Forelimb muscle (tissue), 1 donor: ENCODE data around the gene ZNF717. TPM values are rescaled to one million over a fixed set of nuclear protein-coding genes. Genes with fewer than 3 reads are reported as not detected.
"Not testable (repeated sequence)": the region's sequence is repeated elsewhere in the genome, so short reads cannot be mapped to it uniquely, and the experiment has no call there.

ENCODE experiments used
- DNase-seq: peaks from one replicate; pipeline ENCODE4 v3.0.0-alpha.2; 2013; ENCODE audit warnings: low read depth
- polyA plus RNA-seq: library from polyadenylated mRNA; unstranded; fragments of 120-200 nt; gene quantifications from one replicate; pipeline ENCODE4 v1.2.1, GENCODE V29; 2013; ENCODE audit not compliant: insufficient read length

The ZNF717 gene
- 7.8 TPM for polyA plus RNA-seq

DNA sequence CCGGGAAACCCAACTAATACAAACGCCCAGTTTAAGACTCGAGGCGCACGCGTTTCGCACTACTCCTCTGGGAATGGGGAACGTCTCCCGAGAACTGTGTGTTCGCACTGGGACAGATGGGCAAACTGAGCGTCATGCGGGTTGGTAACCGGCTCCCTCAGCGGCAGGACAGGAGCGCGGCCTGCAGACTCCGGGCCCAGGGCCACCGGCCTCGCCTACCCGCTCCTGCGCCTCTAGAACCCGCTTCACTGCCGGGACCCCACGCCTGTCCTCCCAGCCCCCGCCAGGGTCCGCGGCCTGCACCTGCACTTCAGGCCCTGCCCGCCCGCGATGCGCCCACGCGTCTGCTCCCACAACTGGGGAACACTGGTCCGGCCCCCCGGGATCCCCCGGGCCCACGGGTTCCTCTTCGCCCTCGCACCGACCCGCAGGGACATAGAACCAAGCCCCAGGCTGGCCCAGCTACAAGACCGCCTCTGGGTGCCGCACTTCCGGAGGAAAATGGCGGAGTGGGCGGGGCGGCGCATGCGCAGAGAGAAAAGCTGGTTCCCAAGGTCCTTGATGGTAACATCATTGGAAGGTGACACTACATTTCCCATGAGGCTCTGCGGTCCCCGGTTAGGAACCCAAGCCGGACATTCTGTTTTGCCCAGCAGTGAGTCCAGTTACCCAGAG, at the start of gene ZNF717:
TSS of gene ZNF717 (minus strand) at position 469 of the 675 bp plus-strand sequence. CDS start 2,187 bp downstream, outside the sequence.
- DNase-seq = peak; percentile 34

DNA sequence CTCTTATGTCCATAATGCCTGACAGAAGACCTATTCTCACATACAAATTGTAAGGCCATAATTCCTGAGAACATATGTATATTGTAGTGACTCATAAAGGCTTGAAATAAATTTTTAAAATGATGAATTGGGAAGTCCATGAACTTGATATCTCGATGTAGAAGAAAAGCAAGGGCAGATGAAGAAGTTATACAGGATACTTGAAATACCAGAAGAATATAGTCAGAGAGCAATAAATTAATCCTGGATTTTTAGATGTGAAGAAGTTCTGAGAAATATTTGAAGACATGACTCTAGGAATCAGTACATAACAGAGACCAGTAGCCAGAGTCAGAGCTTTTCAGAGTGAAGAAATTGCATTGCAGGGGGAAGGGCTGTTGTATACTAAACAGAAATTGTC, 45.7 kb upstream of the ZNF717 start:
- not testable (repeated sequence) for DNase-seq

DNA sequence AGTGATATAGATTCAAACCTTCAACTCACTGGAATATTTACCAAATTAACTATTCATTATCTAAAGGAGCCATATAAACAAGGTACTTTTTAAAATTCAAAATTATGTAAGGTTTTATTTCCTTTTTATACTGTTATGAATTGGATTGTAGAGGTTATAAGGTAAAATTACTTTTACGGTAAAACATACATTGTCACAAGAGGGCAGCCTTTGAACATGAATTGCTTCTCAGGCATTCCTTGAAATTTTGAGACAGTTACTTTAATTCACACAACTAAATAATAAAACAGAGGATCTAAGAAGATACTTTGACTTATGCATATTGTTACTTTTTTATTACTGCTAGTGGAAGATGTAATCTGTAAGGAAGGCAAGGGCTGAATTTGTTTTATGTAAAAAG, 32.7 kb upstream of the ZNF717 start:
- DNase-seq = not testable (repeated sequence)

DNA sequence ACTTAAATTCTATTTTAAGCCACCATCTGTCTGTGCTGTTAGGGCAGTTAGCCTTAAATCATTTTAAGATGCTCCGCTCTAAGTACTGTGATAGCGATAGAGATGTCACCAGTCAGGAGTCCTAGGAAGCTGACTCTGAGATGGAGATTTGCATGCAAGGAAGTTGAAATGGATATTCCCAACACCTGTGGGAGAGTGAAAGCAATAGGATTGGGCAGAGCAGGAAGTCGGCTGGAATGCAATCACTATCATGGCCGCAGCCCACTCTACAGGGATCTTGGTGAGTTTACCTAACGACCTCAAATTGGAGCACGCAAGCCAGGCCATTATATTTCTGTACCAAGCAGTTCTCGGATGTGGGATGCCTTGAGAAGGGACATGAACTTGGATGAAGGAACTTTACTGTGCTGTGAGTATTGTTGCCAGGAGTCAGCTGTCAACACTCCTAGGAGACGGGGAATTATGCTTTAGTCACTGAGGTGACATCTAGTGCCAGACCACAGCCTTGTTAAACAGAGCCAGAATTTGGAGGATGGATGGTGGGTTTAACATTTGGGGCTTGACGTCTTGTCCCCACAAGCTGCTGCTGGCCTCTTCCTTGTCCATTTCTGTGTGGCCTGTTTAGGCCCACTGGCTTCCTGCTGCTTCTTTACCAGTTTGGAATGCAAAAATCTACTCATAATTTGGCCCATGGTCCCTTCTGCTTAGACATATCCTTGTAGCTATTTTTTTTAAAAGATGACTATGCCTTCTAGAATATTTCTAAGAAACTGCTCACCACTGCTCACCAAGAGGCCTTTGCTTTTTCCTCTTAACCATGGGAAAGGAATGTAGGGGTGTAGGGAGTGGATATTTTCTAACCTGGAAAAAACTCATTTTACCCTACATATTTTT, 31.2 kb upstream of the ZNF717 start:
- DNase-seq = not testable (repeated sequence)

DNA sequence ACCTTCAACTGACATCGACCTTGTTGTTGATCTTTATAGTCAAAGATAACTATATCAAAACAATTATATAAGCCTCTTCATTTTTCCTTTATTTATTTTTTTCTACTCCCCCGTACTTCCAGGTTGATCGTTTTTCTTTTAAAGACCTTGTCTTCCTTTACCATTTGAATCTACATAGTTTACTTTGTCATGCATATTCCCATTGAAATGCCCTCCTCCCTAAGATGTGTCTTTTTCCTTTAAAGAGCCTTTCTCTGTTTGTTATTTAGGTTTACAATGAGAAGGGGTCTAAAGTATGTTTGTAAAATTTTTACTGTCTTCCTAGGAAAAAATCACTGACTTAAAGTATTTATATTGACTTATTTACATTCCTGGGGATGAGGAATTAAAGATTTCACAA, 29.4 kb upstream of the ZNF717 start:
- no peak for DNase-seq

DNA sequence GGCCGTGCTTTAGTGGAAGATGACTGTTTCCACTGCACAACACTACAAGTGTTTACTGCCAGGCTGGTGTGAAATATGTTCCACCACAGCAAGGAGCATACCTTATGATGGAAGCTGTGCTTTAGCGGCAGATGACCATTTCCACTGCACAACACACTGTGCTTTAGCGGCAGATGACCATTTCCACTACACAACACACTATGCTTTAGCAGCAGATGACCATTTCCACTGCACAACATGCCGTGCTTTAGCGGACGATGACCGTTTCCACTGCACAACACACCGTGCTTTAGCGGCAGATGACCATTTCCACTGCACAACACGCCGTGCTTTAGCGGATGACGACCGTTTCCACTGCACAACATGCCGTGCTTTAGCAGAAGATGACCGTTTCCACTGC, 2.8 kb downstream of the ZNF717 start:
- DNase-seq = no peak

DNA sequence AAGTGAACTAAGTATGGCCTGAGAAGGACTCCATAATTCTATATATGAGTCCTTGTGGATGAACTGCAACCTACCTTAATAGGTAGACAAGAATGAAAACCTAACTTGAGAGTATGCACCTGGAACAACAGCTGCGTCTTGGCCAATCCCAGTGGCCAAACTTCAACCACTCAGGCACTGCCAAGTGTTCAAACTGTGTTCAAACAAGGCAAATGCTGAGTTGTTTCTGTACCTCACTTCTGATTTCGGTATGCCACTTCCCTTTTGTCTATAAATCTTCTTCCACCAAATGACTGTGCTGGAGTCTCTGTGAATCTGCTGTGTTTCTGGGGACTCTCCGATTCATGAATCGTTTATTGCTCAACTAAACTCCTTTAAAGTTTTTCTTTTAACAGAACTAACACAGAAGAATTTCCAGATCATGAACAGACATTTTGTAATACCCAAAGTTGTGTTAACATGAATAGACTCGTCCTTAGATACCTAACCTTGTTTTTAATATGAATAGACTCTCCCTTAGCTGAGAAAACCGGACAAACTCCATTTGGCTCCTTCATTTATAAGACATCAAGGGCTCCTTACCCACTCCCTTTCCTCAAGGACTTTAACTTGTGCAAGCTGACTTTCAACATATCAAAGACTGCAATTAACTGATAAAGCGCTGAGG, 4.1 kb downstream of the ZNF717 start:
- DNase-seq = no peak

DNA sequence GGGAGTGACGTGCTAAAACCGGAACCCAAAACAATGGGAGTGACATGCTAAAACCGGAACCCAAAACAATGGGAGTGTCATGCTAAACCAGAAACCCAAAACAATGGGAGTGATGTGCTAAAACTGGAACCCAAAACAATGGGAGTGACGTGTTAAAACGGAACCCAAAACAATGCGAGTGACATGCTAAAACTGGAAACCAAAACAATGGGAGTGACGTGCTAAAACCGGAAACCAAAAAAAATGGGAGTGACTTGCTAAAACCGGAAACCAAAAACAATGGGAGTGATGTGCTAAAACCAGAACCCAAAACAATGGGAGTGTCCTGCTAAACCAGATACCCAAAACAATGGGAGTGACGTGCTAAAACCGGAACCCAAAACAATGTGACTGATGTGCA, 7.6 kb downstream of the ZNF717 start:
- DNase-seq = not testable (repeated sequence)

DNA sequence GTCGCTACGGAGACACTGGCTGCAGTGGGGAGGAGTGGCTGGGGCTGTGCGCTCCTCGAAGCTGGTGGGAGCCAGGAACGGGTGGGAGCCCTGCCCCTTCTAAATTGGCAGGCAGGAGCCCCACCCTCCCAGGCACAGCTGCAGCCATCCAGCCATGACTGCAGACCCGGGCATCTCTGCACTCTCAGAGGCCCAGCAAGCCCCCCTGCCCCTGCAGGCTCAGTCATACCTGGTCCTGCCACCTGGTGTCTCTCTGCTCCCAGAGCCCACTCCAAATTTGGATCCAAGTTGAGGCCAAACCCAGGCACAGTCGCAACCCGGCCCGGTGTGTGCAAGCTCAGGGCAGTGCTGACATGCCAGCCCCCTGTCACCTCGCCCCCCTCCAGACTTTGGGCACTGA, 13.7 kb downstream of the ZNF717 start:
- DNase-seq = not testable (repeated sequence)

DNA sequence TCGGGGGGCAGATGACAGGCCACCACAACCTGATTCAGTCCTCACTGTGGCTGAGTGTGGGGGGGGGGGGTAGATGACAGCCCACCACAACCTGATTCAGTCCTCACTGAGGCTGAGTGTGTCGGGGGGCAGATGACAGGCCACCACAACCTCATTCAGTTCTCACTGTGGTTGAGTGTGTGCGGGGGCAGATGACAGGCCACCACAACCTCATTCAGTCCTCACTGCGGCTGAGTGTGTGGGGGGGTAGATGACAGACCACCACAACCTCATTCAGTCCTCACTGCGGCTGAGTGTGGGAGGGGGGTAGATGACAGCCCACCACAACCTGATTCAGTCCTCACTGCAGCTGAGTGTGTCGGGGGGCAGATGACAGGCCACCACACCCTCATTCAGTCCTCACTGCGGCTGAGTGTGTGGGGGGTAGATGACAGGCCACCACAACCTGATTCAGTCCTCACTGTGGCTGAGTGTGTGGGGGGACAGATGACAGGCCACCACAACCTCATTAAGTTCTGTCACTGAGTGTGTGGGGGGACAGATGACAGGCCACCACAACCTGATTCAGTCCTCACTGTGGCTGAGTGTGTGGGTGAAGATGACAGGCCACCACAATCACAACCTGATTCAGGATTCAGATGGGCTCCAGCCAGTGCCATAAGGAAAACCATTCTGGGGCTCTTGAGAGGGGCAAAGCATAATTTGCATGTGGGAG, 16.9 kb downstream of the ZNF717 start:
- DNase-seq = no peak

DNA sequence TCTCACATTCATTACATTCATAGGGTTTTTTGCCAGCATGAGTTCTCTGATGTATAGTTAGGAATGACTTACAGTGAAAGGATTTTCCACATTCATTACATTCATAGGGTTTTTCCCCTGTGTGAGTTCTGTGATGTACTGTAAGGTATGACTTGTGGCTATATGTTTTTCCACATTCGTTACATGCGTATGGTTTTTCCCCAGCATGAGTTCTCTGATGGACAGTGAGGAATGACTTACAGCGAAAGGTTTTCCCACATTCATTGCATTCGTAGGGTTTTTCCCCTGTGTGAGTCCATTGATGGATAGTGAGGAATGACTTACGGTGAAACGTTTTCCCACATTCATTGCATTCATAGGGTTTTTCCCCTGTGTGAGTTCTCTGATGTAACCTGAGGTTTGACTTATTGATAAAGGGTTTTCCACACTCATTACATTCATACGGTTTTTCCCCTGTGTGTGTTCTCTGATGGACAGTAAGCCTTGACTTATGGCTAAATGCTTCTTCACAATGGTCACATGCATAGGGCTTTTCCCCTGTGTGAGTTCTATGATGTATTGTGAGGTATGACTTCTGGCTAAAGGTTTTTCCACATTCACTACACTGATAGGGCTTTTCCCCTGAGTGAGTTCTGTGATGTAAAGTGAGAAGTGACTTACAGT, 47.4 kb downstream of the ZNF717 start:
- DNase-seq = no peak

DNA sequence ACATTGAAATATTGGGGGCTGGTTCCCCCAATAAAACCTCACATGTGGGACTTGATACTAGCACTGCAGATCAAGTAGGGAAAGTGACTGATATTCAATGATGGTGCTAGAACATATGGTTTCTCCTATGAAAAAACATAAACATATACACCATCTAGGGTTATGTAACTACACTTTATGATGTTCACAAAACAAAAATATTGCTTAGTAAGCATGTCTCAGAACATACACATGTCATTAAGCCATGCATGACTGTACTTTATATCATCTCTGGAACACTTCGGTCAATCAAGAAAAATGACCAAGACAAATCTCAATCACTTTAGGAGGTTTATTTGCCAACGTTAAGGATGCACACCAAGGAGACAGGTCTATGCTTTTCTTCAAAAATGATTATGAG, 57.4 kb downstream of the ZNF717 start:
- no peak for DNase-seq

DNA sequence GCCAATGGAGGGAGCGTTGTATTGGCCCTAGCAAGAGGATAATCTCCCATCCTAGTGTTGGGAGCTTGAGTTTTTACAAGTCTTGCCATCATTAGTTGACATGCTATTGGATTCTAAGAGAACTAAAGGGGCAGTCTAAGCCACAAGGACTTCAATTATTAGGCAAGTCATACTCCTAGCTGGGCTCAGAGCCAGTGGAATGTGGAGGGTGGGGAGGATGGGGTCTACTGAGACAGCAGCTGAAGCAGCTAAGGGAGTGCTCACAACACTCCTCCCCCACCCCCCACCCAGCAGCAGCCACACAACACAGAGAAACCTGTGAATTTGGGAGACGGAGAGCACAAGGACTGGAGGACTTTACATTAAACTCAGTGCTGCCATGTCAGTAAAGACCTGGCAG, 93.3 kb downstream of the ZNF717 start:
- DNase-seq = no peak

DNA sequence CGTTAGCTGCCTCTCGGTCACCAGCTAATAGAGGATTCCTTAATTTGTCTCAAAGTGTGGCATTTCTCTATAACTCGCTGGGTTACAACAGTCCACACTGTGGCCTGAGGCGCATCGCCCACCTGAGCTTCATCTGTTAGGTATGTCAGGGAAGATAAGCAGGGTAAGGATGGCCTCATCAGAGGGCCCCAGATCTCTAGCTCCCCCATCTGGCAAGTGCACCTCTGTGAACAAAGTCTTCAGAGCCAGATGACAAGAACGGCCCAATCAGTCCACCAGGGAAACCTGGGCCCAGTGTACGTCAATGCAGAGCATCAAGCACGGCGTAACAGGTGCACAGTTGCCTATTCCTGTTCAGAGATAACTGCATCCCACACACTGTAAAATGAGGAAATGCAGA, 98.0 kb downstream of the ZNF717 start:
- DNase-seq = no peak

Other genes starting within 250 kb of the ZNF717 start
- not detected for gene FRG2C, start 121.2 kb downstream of the ZNF717 start, polyA plus RNA-seq